ENCODE measurements around the gene ALAS1.

DNA sequence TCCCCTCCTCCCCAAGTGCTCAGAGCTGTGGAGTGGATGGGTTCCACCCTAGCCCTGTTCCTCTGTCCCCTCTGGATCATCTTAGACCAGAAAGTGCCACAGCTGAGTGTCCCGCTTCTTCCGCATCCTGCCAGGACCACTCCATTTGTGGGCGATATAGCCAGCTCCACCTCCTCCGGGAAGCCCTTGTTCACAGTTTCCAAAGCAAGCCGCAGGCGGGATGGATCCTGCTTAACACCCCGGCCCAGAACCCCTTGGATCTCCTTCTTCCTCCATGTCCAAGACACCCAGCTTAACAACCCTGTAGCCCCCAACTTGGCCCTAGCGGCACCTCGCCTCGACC lies 490 bp upstream of the ALAS1 start:
- TF ChIP-seq EZH2 (IDR thresholded peaks at IDR 0.05; ENCODE audit: insufficient read depth, poor library complexity, severe bottlenecking), result no peak
- TF ChIP-seq EZH2phosphoT487 (IDR thresholded peaks at IDR 0.05; ENCODE audit: insufficient read depth, low read depth), result no peak
